ENCODE measurements around the gene IFT81.
A peak's percentile ranks its signal among the peaks of the same experiment; 100 is the strongest.

The IFT81 gene

DNA sequence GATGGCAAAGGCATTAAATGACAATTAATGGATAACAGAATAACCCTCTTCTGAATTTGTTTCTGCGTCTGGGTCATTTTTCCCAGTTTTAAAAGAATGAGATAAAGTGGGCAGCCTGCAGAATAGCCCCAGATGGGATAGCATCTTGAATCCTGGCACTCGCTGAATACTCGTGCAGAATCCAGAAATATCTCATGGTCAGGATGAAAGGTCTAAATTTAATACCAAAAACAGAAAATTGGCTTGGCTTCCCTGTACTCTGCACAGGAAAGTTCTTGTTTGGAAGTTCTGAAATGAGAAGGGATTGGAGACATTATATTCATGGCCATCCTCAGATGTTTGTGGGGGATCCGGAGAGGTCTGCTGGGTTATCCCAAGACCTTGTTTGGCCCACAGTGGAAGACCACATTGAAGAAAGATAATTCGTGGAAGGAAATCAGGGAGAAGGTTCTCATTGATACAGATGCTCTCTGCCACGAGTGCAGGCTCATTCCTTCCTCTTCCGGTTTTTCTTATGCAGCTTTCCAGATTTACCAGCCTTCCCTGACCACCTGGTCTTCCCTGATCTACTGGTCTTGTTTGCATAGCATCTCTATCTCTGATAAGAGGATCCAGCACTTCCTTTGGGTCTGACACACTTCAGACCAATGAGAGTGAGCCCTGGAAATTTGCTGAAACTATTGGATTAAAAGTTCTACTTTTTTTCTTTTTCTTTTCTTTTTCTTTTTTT is 6.0 kb upstream of the IFT81 start:
- no peak overlapping the region for H3K27ac ChIP-seq
- H3K36me3 ChIP-seq: no peaks in the 10 kb centered on the region
- H3K9me3 ChIP-seq: no peaks in the 10 kb centered on the region
- H3K4me1 ChIP-seq (ENCODE audit: control insufficient read depth in 1 of 2, insufficient read depth in 1 of 2, low read depth in 1 of 2, low read length in 1 of 2): no peaks in the 10 kb centered on the region
- TF ChIP-seq, protein P1, sequence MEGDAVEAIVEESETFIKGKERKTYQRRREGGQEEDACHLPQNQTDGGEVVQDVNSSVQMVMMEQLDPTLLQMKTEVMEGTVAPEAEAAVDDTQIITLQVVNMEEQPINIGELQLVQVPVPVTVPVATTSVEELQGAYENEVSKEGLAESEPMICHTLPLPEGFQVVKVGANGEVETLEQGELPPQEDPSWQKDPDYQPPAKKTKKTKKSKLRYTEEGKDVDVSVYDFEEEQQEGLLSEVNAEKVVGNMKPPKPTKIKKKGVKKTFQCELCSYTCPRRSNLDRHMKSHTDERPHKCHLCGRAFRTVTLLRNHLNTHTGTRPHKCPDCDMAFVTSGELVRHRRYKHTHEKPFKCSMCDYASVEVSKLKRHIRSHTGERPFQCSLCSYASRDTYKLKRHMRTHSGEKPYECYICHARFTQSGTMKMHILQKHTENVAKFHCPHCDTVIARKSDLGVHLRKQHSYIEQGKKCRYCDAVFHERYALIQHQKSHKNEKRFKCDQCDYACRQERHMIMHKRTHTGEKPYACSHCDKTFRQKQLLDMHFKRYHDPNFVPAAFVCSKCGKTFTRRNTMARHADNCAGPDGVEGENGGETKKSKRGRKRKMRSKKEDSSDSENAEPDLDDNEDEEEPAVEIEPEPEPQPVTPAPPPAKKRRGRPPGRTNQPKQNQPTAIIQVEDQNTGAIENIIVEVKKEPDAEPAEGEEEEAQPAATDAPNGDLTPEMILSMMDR (IDR thresholded peaks at IDR 0.05): no peak
- H3K27me3 ChIP-seq: peaks cover 8% of the 10 kb centered on the region
- H3K4me3 ChIP-seq (ENCODE audit: low read depth in 1 of 2, low read length in 1 of 2): no peak overlapping the region

DNA sequence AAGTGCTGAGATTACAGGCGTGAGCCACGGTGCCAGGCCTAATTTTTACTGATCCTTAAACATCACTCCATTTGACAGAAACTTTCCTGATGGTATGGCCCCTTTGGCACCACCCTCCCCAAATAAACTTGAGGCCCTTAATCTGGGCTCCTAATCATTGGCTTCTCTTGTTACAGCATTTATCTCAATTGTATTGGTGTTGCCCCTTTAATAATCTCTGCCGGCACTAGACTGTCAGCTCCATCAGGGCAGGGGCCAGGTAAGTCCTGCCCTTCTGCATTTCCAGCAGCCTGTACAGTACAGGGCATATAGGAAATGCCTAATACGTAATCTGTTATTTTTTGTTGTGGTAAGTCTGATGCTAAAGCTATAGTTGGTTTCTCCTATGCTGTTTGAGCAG is 1.2 kb upstream of the IFT81 start:
- no peaks in the 10 kb centered on the region for H3K36me3 ChIP-seq
- H3K4me1 ChIP-seq (ENCODE audit: control insufficient read depth in 1 of 2, insufficient read depth in 1 of 2, low read depth in 1 of 2, low read length in 1 of 2): peaks cover 9 to 12% of the 10 kb centered on the region in 2 experiments
- H3K27me3 ChIP-seq: peaks cover 32% of the 10 kb centered on the region
- TF ChIP-seq, protein P1 (IDR thresholded peaks at IDR 0.05): no peak
- no peak overlapping the region for H3K27ac ChIP-seq
- H3K9me3 ChIP-seq: no peaks in the 10 kb centered on the region
- H3K4me3 ChIP-seq (ENCODE audit: low read depth in 1 of 2, low read length in 1 of 2): no peak overlapping the region

DNA sequence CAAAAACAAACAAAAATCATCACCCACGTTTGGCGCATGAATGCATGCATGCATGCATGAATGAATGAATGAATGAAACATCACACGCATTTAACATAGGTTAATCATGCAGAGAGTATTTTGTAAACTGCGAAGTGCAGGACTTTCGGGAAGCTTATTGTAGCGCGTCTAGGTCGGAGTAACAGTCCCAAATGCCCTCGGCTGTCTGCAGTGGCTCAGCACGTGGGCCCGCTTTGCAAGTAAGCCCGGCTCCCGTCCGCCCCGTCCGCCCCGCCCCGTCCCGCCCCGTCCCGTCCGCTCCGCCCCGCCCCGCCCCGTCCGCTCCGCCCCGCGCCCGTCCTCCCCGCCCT is 263 bp upstream of the IFT81 start:
- Histone ChIP-seq H3K36me3 (no peaks in the 10 kb centered on the region), H3K27ac (peak overlapping the region; percentile 68), H3K4me1 (ENCODE audit: control insufficient read depth in 1 of 2, insufficient read depth in 1 of 2, low read depth in 1 of 2, low read length in 1 of 2) (peaks cover 9 to 12% of the 10 kb centered on the region in 2 experiments), H3K4me3 (ENCODE audit: low read depth in 1 of 2, low read length in 1 of 2) (peak overlapping the region; percentile 94 to 95), H3K9me3 (no peaks in the 10 kb centered on the region), H3K27me3 (peaks cover 32% of the 10 kb centered on the region)
- TF ChIP-seq, protein P1 (IDR thresholded peaks at IDR 0.05): no peak

DNA sequence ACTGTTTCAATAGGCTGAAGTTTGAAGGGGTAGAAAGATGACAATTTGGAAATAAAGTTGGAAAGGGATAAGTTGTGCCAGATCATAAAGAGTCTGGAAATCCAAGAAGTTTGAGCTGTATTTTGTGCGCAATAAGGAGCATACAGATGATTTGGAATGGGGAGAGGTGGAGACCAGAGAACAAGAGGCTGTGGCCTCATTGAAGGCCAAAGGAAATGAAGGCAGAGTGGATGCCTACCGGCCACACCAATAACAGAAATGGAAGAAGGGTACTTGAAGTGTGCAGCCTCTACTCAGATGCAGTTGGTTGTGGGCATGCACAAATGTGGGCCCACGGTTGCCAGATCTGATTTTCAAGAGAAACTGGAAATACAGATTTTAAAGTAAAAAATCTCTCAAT is 2.4 kb downstream of the IFT81 start:
- H3K4me3 ChIP-seq (ENCODE audit: low read depth in 1 of 2, low read length in 1 of 2): no peak overlapping the region
- H3K27ac ChIP-seq: no peak overlapping the region
- H3K9me3 ChIP-seq: no peaks in the 10 kb centered on the region
- TF ChIP-seq, protein P1 (IDR thresholded peaks at IDR 0.05): no peak
- H3K36me3 ChIP-seq: no peaks in the 10 kb centered on the region
- peaks cover 32% of the 10 kb centered on the region for H3K27me3 ChIP-seq
- H3K4me1 ChIP-seq (ENCODE audit: control insufficient read depth in 1 of 2, insufficient read depth in 1 of 2, low read depth in 1 of 2, low read length in 1 of 2): peaks cover 9 to 12% of the 10 kb centered on the region in 2 experiments

DNA sequence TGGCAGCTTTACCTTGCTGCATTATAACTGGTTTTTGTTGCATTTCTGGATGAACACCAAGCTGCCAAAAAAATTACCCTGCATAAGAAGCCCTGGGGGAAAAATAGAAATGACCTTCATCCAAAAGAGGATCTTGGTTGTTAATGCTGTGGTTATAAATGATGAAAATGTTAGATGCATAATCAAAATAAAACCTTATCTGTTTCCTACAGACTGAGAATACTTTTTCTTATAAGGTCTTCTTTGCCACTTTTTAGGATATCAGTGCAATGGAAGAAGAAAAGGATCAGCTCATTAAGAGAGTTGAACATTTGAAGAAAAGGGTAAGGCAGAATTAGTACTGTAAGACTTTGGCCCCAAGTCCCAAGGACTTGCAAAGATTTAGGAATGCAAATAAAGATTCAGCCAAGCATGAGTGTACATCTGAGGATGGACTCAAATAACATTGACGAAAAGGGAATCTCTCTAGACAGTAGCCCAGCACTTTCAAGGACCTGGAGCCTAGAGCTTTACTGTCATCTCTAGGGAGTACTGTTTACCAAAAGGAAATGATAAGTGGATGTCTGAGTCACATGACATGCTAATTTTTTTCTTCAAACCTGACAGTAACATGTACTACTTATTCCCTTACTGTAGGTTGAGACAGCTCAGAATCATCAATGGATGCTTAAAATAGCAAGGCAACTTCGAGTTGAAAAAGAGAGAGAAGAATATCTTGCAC is 10.7 kb downstream of the IFT81 start:
- no peak overlapping the region for H3K27ac ChIP-seq
- H3K4me1 ChIP-seq (ENCODE audit: control insufficient read depth in 1 of 2, insufficient read depth in 1 of 2, low read depth in 1 of 2, low read length in 1 of 2): no peaks in the 10 kb centered on the region
- no peaks in the 10 kb centered on the region for H3K27me3 ChIP-seq
- no peak overlapping the region for H3K4me3 ChIP-seq (ENCODE audit: low read depth in 1 of 2, low read length in 1 of 2)
- TF ChIP-seq, protein P1 (IDR thresholded peaks at IDR 0.05): no peak
- H3K36me3 ChIP-seq: no peaks in the 10 kb centered on the region
- H3K9me3 ChIP-seq: no peaks in the 10 kb centered on the region

All from neutrophil (primary cell).